Measurements from ENCODE around the gene TPM2. TPM values are rescaled to one million over a fixed set of nuclear protein-coding genes. Genes with fewer than 3 reads are reported as not detected.

Gene TPM2
- total RNA-seq, 1 experiment from 2014 or later: 544 TPM

GRCh38 chr9:35649431-35650340 lies 40.0 kb downstream of the TPM2 start:
- TF ChIP-seq REST (IDR thresholded peaks at IDR 0.05; ENCODE audit: insufficient read depth in 1 of 2, low read depth in 2 of 2, low read length in 1 of 2): no peak
- no peak for TF ChIP-seq CTCF (IDR thresholded peaks at IDR 0.05)
- no peak for TF ChIP-seq SIN3A (IDR thresholded peaks at IDR 0.05; ENCODE audit: borderline replicate concordance, insufficient read depth, low read depth, low read length)
- TF ChIP-seq TCF7L2 (IDR thresholded peaks at IDR 0.05; ENCODE audit: low read depth, low read length): no peak
- no peak for TF ChIP-seq POLR2AphosphoS5 (IDR thresholded peaks at IDR 0.05; ENCODE audit: low read depth, low read length)
- Histone ChIP-seq H3K4me3 (ENCODE audit: low read depth in 2 of 2, low read length in 2 of 2) (no peak overlapping the region), H3K4me1 (ENCODE audit: control insufficient read depth, insufficient read depth, low read length) (peaks cover 12% of the 10 kb centered on the region), H3K27me3 (ENCODE audit: control insufficient read depth, insufficient read depth, low read length) (no peaks in the 10 kb centered on the region), H3K27ac (ENCODE audit: low read length) (no peak overlapping the region), H3K36me3 (ENCODE audit: control insufficient read depth, insufficient read depth, low read length) (no peaks in the 10 kb centered on the region), H3K9me3 (ENCODE audit: control insufficient read depth, insufficient read depth, low read depth, low read length) (no peaks in the 10 kb centered on the region)
- CTCF ChIA-PET: no interaction called here
- BruUV-seq (replicated peaks): no TSS peak
- POLR2A ChIA-PET: interaction anchor here (0.9 kb wide), 1 partner anchor 68 kb away, joined by 3 read pairs; no protein-coding TSS in a partner anchor
- intact Hi-C loops (cut with micrococcal nuclease; ENCODE audit: unreplicated experiment): loop anchor here (10.0 kb wide), 1 partner anchor 165 kb away; the partner anchor contains the start of genes HINT2 and SPAG8
- ATAC-seq: no peak
- DNase-seq (ENCODE audit: low read depth, low spot score): no peak
- in situ Hi-C loops (cut with HindIII; ENCODE audit: low pct_unique_long_range_greater_than_20kb, low sequenced_read_pairs): no loop called here

- Histone ChIP-seq H3K27ac (ENCODE audit: low read length) (peak overlapping the region; percentile 82), H3K9me3 (ENCODE audit: control insufficient read depth, insufficient read depth, low read depth, low read length) (no peaks in the 10 kb centered on the region), H3K36me3 (ENCODE audit: control insufficient read depth, insufficient read depth, low read length) (no peaks in the 10 kb centered on the region), H3K4me1 (ENCODE audit: control insufficient read depth, insufficient read depth, low read length) (peaks cover 9% of the 10 kb centered on the region), H3K27me3 (ENCODE audit: control insufficient read depth, insufficient read depth, low read length) (no peaks in the 10 kb centered on the region), H3K4me3 (ENCODE audit: low read depth in 2 of 2, low read length in 2 of 2) (peak overlapping the region; percentile 61 to 84)
- ATAC-seq: peak; percentile 97
- no TSS peak for BruUV-seq (replicated peaks)
- no peak for DNase-seq (ENCODE audit: low read depth, low spot score)
- in situ Hi-C loops (cut with HindIII; ENCODE audit: low pct_unique_long_range_greater_than_20kb, low sequenced_read_pairs): no loop called here
- intact Hi-C loops (cut with micrococcal nuclease; ENCODE audit: unreplicated experiment): no loop called here
- ChIA-PET CTCF (interaction anchor here (0.6 to 1.5 kb wide), 8 partner anchors 11 to 353 kb away, joined by 3 to 8 read pairs (median 6); partner anchors contain the start of genes CCDC107 and RMRP), POLR2A (interaction anchor here (0.7 kb wide), 2 partner anchors 11 to 163 kb away, joined by 3 to 4 read pairs; partner anchors contain the start of genes CCDC107 and RMRP)
- TF ChIP-seq TCF7L2 (IDR thresholded peaks at IDR 0.05; ENCODE audit: low read depth, low read length) (peak; percentile 83), SIN3A (IDR thresholded peaks at IDR 0.05; ENCODE audit: borderline replicate concordance, insufficient read depth, low read depth, low read length) (peak; percentile 33; the same call in 1 of the 2 replicates), REST (IDR thresholded peaks at IDR 0.05; ENCODE audit: insufficient read depth in 1 of 2, low read depth in 2 of 2, low read length in 1 of 2) (0 out of 4 replicates have a peak, but pooled peaks of 1 of the 2 experiments have one; percentile 57), POLR2AphosphoS5 (IDR thresholded peaks at IDR 0.05; ENCODE audit: low read depth, low read length) (peak; percentile 73), CTCF (IDR thresholded peaks at IDR 0.05) (no peak)
Observed at GRCh38 chr9:35646533-35647265, 43.0 kb downstream of the TPM2 start.

Measured in Panc1 (cell line).